Measurements from ENCODE around the gene PLA1A. TPM values are rescaled to one million over a fixed set of nuclear protein-coding genes. Genes with fewer than 3 reads are reported as not detected.

PLA1A gene
- total and polyA plus RNA-seq, 12 donors: 0.55 to 19.3 (median 1.9) TPM

DNA sequence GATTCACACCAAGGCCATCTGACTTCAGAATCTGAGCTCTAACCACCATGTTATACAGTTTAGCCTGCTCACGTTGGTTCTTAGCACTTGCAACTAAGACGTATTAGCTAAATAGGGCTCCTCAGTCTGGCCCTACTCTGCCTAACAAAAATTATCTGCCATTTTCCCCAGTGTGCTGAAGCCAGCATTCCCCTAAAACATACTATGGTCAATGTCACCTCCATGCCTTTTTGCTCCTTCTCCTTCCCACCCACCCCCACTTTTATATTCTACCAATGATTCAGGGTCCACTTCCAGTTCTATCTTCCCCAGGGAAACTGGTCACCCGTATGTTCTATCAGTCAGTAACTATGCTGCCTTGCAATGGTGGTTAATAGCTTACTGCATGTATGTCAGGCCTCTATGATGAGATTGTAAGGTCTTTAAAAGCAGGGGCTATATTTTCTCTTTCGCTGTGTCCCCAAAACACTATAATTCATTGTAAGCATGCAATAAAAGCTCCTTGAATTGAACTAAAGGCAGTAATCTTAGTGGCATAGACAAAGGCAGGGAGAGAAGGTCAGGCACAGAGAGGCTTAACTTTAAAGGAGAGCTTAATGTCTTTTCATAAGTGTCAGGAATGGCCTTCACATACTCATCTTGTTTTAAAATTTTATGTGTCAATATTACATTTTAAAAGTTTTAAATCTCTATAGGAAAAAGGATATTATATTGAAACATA lies 39.4 kb downstream of the PLA1A start:
- no peak overlapping the region for H3K4me3 ChIP-seq
- TF ChIP-seq CTCF (IDR thresholded peaks at IDR 0.05): no peak
- no peaks in the 10 kb centered on the region for H3K9me3 ChIP-seq
- peaks cover 0 to 27% (median 11%) of the 10 kb centered on the region in 9 donors for H3K36me3 ChIP-seq
- ATAC-seq (no peak), DNase-seq (no peak)
- no peaks in the 10 kb centered on the region for H3K27me3 ChIP-seq
- WGBS, 2 donors: 72 to 75% methylated on average over 4 of the region's 4 CpGs
- H3K4me1 ChIP-seq: peaks cover 10 to 68% (median 55%) of the 10 kb centered on the region in 9 donors
- intact Hi-C loops (cut with DNase I): loop anchor here in 5 of 10 donors (5.0 kb wide), 3 partner anchors 35 to 60 kb away; partner anchors contain the start of genes PLA1A (in 3 of the 5) and ADPRH (in 2 of the 5)
- H3K27ac ChIP-seq: peak overlapping the region; percentile 25 to 94 (median 88)

DNA sequence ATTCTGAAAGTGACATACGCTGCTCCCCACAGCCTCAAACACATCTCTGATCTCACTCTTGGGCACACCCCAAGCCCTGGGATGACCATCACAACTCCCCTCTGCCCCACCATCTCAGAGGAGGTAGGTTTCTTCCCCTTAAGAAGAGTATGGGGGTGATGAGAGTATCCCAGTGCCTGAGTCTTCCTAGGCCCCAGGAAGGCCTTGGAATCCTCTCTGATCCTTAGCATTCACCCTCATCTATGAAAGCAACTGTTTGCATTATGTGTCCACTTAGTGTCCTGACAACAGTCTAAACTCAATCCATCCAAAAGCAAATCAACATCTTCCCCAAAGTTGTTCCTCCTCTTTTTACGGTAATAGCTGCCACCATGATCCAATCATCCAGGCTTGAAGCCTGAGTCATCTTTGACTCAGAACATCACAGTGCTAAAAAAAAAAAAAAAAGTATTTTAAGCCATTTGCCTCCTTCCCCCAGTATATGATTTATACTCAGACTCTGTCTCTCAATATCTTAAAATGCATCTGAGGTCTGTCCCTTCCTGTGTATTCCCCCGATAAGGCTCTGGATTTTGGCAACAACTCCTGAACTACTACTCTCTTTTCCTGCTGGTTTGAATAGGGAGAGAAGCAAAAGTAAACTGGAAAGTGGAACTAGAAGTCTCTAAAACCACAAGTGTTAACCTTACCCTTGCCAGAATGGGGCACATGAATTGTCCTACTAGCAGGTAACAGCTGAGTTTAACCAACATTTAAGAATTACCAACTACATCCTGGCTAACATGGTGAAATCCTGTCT lies 40.2 kb downstream of the PLA1A start:
- DNase-seq: no peak
- intact Hi-C loops (cut with DNase I): loop anchor here in 5 of 10 donors (5.0 kb wide), 3 partner anchors 34 to 61 kb away; partner anchors contain the start of genes PLA1A (in 3 of the 5) and ADPRH (in 2 of the 5)
- H3K36me3 ChIP-seq: peaks cover 0 to 36% (median 19%) of the 10 kb centered on the region in 9 donors
- peak; percentile 25 to 76 (median 51) for ATAC-seq
- H3K4me3 ChIP-seq: peak overlapping the region in 4 of 10 donors; percentile 4 to 14 (median 10)
- 49% methylated on average over 3 of the region's 3 CpGs for whole genome bisulfite sequencing, 2 donors
- H3K4me1 ChIP-seq: peaks cover 12 to 68% (median 56%) of the 10 kb centered on the region in 9 donors
- H3K9me3 ChIP-seq: no peaks in the 10 kb centered on the region
- H3K27me3 ChIP-seq: no peaks in the 10 kb centered on the region
- no peak for TF ChIP-seq CTCF (IDR thresholded peaks at IDR 0.05)
- peak overlapping the region; percentile 71 to 94 (median 88) for H3K27ac ChIP-seq

DNA sequence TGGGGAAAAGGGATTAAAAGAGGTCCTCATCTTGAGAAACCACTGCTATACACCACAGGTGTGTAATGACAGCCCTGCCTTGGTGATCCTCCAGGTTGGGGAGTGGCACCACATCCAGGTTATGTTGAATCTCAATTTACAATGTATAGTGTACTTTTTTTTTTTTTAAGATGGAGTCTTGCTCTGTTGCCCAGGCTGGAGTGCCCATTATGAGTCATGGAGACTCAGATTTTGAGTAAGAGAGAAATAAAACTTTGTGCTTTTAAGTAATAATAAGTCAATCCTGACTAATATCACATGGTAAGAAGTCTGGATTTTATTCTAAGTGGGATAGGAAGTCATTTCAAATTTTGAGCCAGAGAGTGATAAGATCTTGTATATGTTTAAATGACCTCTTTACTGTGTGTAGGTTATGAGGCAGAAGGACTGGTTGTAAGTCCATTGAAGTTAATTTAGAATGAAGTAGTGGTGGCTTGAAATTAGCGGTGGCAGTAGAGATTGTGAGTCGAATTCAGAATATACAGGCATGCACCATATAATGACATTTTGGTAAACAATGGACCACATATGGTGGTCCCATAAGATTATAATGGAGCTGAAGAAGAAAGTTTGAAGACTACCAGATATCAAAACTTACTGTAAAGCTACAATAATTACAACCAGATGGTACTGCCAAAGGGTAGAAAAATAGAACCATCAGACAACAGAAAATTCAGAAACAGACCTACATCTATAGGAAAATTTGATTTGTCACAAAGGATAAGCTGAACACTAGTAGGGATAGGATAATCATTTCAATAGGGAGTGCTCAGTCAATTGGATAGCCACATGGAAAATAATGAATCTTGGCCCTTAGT lies 42.0 kb downstream of the PLA1A start:
- 84 to 86% methylated on average over 2 of the region's 2 CpGs for WGBS, 2 donors
- Histone ChIP-seq H3K27ac (peak overlapping the region in 8 of 10 donors; percentile 85 to 94 (median 90)), H3K4me1 (peaks cover 14 to 86% (median 73%) of the 10 kb centered on the region in 9 donors), H3K4me3 (no peak overlapping the region), H3K9me3 (no peaks in the 10 kb centered on the region), H3K27me3 (no peaks in the 10 kb centered on the region), H3K36me3 (peaks cover 0 to 54% (median 26%) of the 10 kb centered on the region in 9 donors)
- intact Hi-C loops (cut with DNase I): loop anchor here in 5 of 10 donors (5.0 kb wide), 3 partner anchors 33 to 62 kb away; partner anchors contain the start of genes PLA1A (in 3 of the 5) and ADPRH (in 2 of the 5)
- ATAC-seq: no peak
- TF ChIP-seq CTCF (IDR thresholded peaks at IDR 0.05): no peak
- DNase-seq: no peak

Data from heart right ventricle (tissue), 16 donors.